NCI-H2171 (cell line): ENCODE results near the gene SH2D3A.

Source experiments
- DNase-seq: peaks from one replicate; lab custom pipeline; 2025; lab: John Stamatoyannopoulos, UW

SH2D3A gene

GRCh38 chr19:6708346-6708745 is 58.9 kb downstream of the SH2D3A start:
- DNase-seq = no peak

DNA sequence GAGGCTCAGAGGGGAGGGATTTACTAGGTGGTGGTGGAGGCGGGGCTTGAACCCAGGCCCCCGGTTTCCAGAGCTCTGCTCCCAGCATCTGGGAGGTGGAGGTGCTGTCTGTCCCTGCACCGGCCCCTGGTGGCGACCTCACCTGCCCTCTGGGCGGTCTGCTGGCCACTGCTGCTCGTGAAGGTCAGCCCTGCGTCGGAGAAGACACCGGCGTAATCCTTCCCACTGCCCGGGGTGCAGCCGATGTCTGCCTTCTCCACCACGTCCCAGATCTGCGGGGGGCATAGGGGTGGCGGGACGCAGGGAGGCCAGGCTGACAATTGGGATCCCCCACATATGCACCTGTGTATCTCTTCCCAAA is 59.6 kb downstream of the SH2D3A start:
- DNase-seq = no peak

GRCh38 chr19:6707011-6707657 is 60.1 kb downstream of the SH2D3A start:
- DNase-seq = no peak

DNA sequence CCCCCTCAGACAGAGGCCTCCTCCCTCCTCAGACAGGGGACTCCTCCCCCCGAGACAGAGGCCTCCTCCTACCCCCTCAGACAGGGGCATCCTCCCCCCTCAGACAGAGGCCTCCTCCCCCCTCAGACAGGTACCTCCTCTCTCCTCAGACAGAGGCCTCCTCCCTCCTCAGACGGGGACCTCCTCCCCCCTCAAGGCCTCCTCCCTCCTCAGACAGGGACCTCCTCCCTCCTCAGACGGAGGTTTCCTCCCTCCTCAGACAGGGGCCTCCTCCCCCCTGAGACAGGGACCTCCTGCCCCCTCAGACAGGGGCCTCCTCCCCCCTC is 60.6 kb downstream of the SH2D3A start:
- no peak for DNase-seq

DNA sequence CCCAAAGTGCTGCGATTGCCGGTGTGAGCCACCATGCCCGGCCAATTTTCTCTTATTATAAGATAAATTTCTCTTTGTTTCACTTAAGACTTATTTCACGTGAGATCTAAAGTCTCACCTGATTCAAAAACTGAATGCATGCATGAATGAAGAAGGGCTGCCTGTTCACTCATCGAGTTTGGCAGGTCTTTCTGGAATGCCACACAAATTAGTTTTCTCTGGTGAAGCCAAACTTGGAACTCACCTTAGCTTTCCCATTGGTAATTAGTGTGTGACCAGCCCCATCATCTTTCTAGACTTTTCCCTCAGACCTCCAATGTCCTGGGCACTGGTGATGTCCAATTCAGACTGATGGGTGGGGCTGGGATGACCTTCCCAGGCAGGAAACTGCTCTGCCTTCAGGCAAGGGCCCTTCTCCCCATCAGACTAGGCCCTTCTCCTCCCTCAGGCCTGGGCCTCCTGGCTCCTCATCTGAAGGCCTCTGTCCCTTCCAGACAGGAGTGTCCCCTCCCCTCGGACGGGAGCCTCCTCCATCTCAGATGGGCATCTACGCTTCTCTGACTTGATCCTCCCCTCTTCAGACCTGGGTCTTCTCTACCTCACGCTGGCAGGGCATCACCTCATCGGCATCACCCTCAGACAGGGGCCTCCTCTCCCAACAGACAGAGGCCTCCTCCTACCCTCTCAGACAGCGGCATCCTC is 61.2 kb downstream of the SH2D3A start:
- no peak for DNase-seq
